Measurements from ENCODE around the gene NKG7.
"Not testable (repeated sequence)": the region's sequence is repeated elsewhere in the genome, so short reads cannot be mapped to it uniquely, and the experiment has no call there.

Gene NKG7

GRCh38 chr19:51372649-51373504 is at the start of gene NKG7:
TSS of gene NKG7 (minus strand) at chr19:51372654. CDS start at chr19:51372535, 119 bp downstream.
- DNase-seq, result peak; percentile 79

- peak; percentile 93 for DNase-seq
These were observed 49.6 kb upstream of the NKG7 start for GRCh38 chr19:51422053-51422448.

GRCh38 chr19:51421229-51422052 is 49.0 kb upstream of the NKG7 start:
- DNase-seq, result peak; percentile 12

GRCh38 chr19:51420511-51420910 is 48.1 kb upstream of the NKG7 start:
- DNase-seq, result not testable (repeated sequence)

GRCh38 chr19:51418707-51419106 is 46.3 kb upstream of the NKG7 start:
- DNase-seq, result no peak

GRCh38 chr19:51417810-51418157 is 45.3 kb upstream of the NKG7 start:
- peak; percentile 29 for DNase-seq

GRCh38 chr19:51417107-51417809 is 44.8 kb upstream of the NKG7 start, which contains the start of gene SIGLEC10:
TSS of gene SIGLEC10 (minus strand) at chr19:51417642. CDS start at chr19:51417581, 61 bp downstream.
- peak; percentile 79 for DNase-seq

GRCh38 chr19:51416422-51416821 is 44.0 kb upstream of the NKG7 start:
- DNase-seq, result not testable (repeated sequence)

GRCh38 chr19:51415187-51415586 is 42.7 kb upstream of the NKG7 start:
- DNase-seq, result no peak

- DNase-seq, result no peak
These were observed 38.7 kb upstream of the NKG7 start for GRCh38 chr19:51410950-51411748.

- DNase-seq, result peak; percentile 69
These were observed 35.2 kb upstream of the NKG7 start for GRCh38 chr19:51407511-51408131.

- no peak for DNase-seq
These were observed 29.7 kb upstream of the NKG7 start for GRCh38 chr19:51402117-51402516.

GRCh38 chr19:51399936-51400335 is 27.5 kb upstream of the NKG7 start:
- DNase-seq, result not testable (repeated sequence)

- DNase-seq, result no peak
These were observed 26.8 kb upstream of the NKG7 start for GRCh38 chr19:51399231-51399630.

GRCh38 chr19:51398096-51398704 is 25.7 kb upstream of the NKG7 start:
- peak; percentile 85 for DNase-seq

GRCh38 chr19:51397453-51397852 is 25.0 kb upstream of the NKG7 start:
- not testable (repeated sequence) for DNase-seq

- no peak for DNase-seq
These were observed 23.7 kb upstream of the NKG7 start for GRCh38 chr19:51396175-51396574.

- DNase-seq, result peak; percentile 100
These were observed 21.8 kb upstream of the NKG7 start for GRCh38 chr19:51394050-51394836.

- DNase-seq, result no peak
These were observed 20.2 kb upstream of the NKG7 start for GRCh38 chr19:51392701-51393100.

GRCh38 chr19:51391073-51391611 is 18.7 kb upstream of the NKG7 start:
- DNase-seq, result no peak

Measured in hematopoietic multipotent progenitor cell treated with erythropoietin and hydrocortisone succinate and interleukin-3 and kit ligand, for 6 days (in vitro differentiated cells).